ENCODE data around the gene SOAT1. TPM values are rescaled to one million over a fixed set of nuclear protein-coding genes. Genes with fewer than 3 reads are reported as not detected.

SOAT1 gene
- total RNA-seq, 1 experiment from 2014 or later = 43.0 TPM

GRCh38 chr1:179372160-179372559 is 78.6 kb downstream of the SOAT1 start:
- ChIA-PET POLR2A (no interaction called here), CTCF (no interaction called here)
- no TSS peak for BruUV-seq (replicated peaks)
- Mint-ChIP-seq H3K4me3 (ENCODE audit: unreplicated experiment) (no peak overlapping the region), H3K36me3 (ENCODE audit: insufficient read depth, unreplicated experiment) (no peaks in the 10 kb centered on the region), H3K27ac (ENCODE audit: unreplicated experiment) (no peak overlapping the region), H3K4me1 (ENCODE audit: low read depth, unreplicated experiment) (no peaks in the 10 kb centered on the region), H3K9me3 (ENCODE audit: unreplicated experiment) (no peaks in the 10 kb centered on the region), H3K27me3 (ENCODE audit: insufficient read depth, unreplicated experiment) (no peaks in the 10 kb centered on the region)
- TF ChIP-seq CTCF (IDR thresholded peaks at IDR 0.05; ENCODE audit: insufficient read depth in 1 of 2, low read depth in 1 of 2, low read length in 1 of 2, severe bottlenecking in 1 of 2, unreplicated experiment in 1 of 2) = no peak
- H3K27me3 ChIP-seq (replicated peaks; ENCODE audit: control insufficient read depth, insufficient read depth, low read length) = no peaks in the 10 kb centered on the region
- no peak for DNase-seq
- H3K9me3 ChIP-seq = no peaks in the 10 kb centered on the region
- H3K4me1 ChIP-seq = peaks cover 5% of the 10 kb centered on the region; the same call in 1 of the 2 replicates
- H3K36me3 ChIP-seq (ENCODE audit: control insufficient read depth, insufficient read depth, low read length) = no peaks in the 10 kb centered on the region
- intact Hi-C loops (cut with micrococcal nuclease; ENCODE audit: unreplicated experiment) = no loop called here
- H3K4me3 ChIP-seq (ENCODE audit: low read depth, low read length) = no peak overlapping the region

- CTCF ChIA-PET = no interaction called here
- Mint-ChIP-seq H3K4me1 (ENCODE audit: low read depth, unreplicated experiment) (no peaks in the 10 kb centered on the region), H3K36me3 (ENCODE audit: insufficient read depth, unreplicated experiment) (no peaks in the 10 kb centered on the region)
Observed at GRCh38 chr1:179376223-179376622, 82.6 kb downstream of the SOAT1 start.

GRCh38 chr1:179380299-179380698 is 86.7 kb downstream of the SOAT1 start:
- Histone ChIP-seq H3K27me3 (replicated peaks; ENCODE audit: control insufficient read depth, insufficient read depth, low read length) (no peaks in the 10 kb centered on the region), H3K36me3 (ENCODE audit: control insufficient read depth, insufficient read depth, low read length) (no peaks in the 10 kb centered on the region), H3K4me1 (no peaks in the 10 kb centered on the region), H3K4me3 (ENCODE audit: low read depth, low read length) (no peak overlapping the region), H3K9me3 (no peaks in the 10 kb centered on the region)
- no peak for DNase-seq
- H3K27me3 Mint-ChIP-seq (ENCODE audit: insufficient read depth, unreplicated experiment) = no peaks in the 10 kb centered on the region
- H3K27ac Mint-ChIP-seq (ENCODE audit: unreplicated experiment) = no peak overlapping the region
- no TSS peak for BruUV-seq (replicated peaks)
- H3K4me3 Mint-ChIP-seq (ENCODE audit: unreplicated experiment) = no peak overlapping the region
- intact Hi-C loops (cut with micrococcal nuclease; ENCODE audit: unreplicated experiment) = no loop called here
- ChIA-PET CTCF (no interaction called here), POLR2A (no interaction called here)
- H3K36me3 Mint-ChIP-seq (ENCODE audit: insufficient read depth, unreplicated experiment) = no peaks in the 10 kb centered on the region
- TF ChIP-seq CTCF (IDR thresholded peaks at IDR 0.05; ENCODE audit: insufficient read depth in 1 of 2, low read depth in 1 of 2, low read length in 1 of 2, severe bottlenecking in 1 of 2, unreplicated experiment in 1 of 2) = no peak
- no peaks in the 10 kb centered on the region for H3K4me1 Mint-ChIP-seq (ENCODE audit: low read depth, unreplicated experiment)
- no peaks in the 10 kb centered on the region for H3K9me3 Mint-ChIP-seq (ENCODE audit: unreplicated experiment)

More at GRCh38 chr1:179376223-179376622, 82.6 kb downstream of the SOAT1 start:
- H3K36me3 ChIP-seq (ENCODE audit: control insufficient read depth, insufficient read depth, low read length) = no peaks in the 10 kb centered on the region
- no peaks in the 10 kb centered on the region for H3K9me3 ChIP-seq
- Mint-ChIP-seq H3K9me3 (ENCODE audit: unreplicated experiment) (no peaks in the 10 kb centered on the region), H3K27ac (ENCODE audit: unreplicated experiment) (no peak overlapping the region), H3K27me3 (ENCODE audit: insufficient read depth, unreplicated experiment) (no peaks in the 10 kb centered on the region), H3K4me3 (ENCODE audit: unreplicated experiment) (no peak overlapping the region)
- no TSS peak for BruUV-seq (replicated peaks)
- no peaks in the 10 kb centered on the region for H3K27me3 ChIP-seq (replicated peaks; ENCODE audit: control insufficient read depth, insufficient read depth, low read length)
- no peak for TF ChIP-seq CTCF (IDR thresholded peaks at IDR 0.05; ENCODE audit: insufficient read depth in 1 of 2, low read depth in 1 of 2, low read length in 1 of 2, severe bottlenecking in 1 of 2, unreplicated experiment in 1 of 2)
- H3K4me3 ChIP-seq (ENCODE audit: low read depth, low read length) = no peak overlapping the region
- POLR2A ChIA-PET = no interaction called here
- intact Hi-C loops (cut with micrococcal nuclease; ENCODE audit: unreplicated experiment) = no loop called here
- no peaks in the 10 kb centered on the region for H3K4me1 ChIP-seq
- DNase-seq = no peak
